HG03469 (cell line): Measurements from ENCODE around the gene PCDH9.
"Not testable (repeated sequence)": the region's sequence is repeated elsewhere in the genome, so short reads cannot be mapped to it uniquely, and the experiment has no call there.

ENCODE experiments used
- ATAC-seq: cut with Tn5 transposase; IDR thresholded peaks from one replicate; pipeline ENCODE4 v1.9.1; 2021; ENCODE audit warnings: mild to moderate bottlenecking, moderate library complexity, moderate number of reproducible peaks; ENCODE audit not compliant: unreplicated experiment

PCDH9 gene

GRCh38 chr13:66927562-66927961 is 302.6 kb downstream of the PCDH9 start:
- ATAC-seq: no peak

- no peak for ATAC-seq
These were observed 303.1 kb downstream of the PCDH9 start for GRCh38 chr13:66926851-66927524.

DNA sequence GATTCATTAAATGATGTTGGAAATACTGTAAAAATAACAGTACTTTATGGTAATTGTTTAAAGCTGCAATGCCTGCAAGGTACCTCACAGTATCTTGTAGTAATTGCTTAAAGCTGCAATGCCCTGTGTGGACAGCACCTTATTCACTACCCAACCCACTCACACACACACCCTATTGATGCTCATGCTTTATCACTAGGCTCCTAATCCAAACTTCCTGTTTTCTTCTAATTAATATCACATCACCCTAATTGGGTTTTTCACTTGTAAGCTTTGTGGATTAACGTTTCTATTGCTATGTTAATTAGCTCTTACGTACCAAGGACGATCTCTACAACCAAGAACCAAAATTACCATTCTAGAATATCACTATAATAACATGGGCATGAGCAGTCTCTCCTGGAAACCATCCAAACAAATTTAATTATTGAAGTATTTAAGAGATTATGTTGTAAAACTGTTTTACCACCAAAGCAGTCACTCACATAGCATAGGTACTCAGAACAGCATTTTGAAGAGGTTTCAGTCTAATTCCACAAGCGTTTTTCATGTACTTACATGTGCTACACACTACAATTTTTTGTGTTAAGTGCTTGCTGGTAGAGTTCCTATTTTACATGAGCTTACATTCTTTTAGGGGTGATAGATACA is 303.8 kb downstream of the PCDH9 start:
- no peak for ATAC-seq

DNA sequence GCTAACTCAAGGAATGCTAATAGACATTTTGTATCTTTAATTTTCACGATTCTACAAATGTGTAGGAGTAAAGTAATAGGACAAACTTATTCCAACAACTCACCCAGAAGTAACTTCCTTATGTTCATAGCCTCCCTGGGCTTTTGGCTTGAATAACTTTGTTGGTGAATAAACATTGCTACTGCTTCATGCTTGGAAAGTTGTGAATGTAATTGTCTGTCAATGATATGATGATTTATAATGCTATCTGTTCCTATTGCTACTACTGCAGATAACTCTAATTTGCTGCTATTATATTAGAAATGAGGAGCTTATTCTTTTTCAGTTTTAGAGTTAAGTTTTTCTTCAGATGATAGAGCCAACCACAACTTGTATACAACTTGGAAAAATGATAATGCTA is 307.7 kb downstream of the PCDH9 start:
- no peak for ATAC-seq

- ATAC-seq: no peak
These were observed 308.7 kb downstream of the PCDH9 start for GRCh38 chr13:66921437-66921836.

DNA sequence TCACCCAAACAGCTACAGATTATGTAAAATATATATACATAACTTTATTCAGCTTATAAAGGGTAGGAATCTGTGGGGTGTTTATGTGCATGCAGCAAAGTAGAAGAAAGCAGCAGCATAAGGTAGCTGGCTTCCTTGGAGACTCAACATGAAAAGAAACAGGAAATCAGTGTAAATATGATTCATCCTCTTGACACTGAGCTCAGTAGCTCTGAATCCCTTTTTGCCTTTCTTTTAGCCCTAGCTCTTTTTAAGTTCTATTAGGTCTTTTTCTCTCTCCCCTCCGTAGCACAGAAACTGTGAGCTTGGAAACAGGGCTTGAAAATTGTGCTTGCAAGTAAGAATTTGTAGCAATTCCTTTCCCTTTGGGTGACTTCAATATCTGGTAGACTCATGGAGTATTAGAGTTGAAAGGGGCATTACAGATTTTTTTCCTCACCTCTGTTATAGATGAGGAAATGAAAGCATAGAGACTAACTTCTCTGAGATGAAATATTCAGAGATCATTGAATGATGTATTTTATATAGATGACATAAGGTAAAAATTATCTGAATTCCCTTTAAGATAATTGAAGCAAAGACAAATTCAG is 314.4 kb downstream of the PCDH9 start:
- ATAC-seq: no peak

- ATAC-seq: no peak
These were observed 316.0 kb downstream of the PCDH9 start for GRCh38 chr13:66914155-66914554.

GRCh38 chr13:66911411-66911939 is 318.7 kb downstream of the PCDH9 start:
- no peak for ATAC-seq

- ATAC-seq: no peak
These were observed 330.2 kb downstream of the PCDH9 start for GRCh38 chr13:66899955-66900354.

GRCh38 chr13:66896933-66897332 is 333.2 kb downstream of the PCDH9 start:
- ATAC-seq: no peak

- no peak for ATAC-seq
These were observed 334.4 kb downstream of the PCDH9 start for GRCh38 chr13:66895780-66896179.

GRCh38 chr13:66895320-66895719 is 334.8 kb downstream of the PCDH9 start:
- no peak for ATAC-seq

DNA sequence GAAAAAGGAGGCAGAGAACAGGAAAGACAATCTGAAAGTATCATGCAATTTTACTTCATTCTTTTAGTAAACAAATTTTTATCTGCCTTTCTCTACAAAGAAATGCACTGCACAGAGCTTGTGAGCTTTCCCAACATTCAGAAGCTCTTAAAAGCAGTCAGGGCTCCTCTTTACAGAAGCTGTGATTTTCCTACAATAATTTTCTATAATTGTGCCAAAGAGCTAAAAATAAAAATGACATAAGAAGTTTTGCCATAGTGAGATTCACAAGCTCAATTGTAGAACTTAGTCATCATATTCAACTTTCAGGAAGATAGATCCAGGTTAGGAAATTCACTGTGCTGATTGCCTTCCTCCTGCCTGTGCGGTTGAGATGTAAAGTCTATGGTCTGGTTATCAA is 341.4 kb downstream of the PCDH9 start:
- no peak for ATAC-seq

DNA sequence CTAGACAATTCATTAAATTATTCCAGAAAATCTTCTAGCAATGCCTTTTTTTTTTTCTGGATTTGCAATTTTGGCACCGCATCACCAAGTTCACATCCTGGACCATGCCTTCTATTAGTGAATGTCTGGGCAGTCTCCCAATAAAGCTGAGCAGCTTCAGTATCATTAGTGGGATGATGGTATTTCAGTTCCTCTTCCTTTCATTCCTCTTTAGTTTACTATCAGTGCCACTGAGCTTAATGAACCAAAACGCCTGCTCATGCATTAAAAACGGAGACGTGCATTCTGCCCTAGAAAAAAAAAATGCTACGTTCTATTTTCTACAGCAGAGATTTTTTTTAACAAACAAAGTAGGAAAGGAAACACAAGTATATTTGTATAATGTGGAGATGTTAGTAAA is 343.0 kb downstream of the PCDH9 start:
- peak; percentile 94 for ATAC-seq

- ATAC-seq: no peak
These were observed 343.9 kb downstream of the PCDH9 start for GRCh38 chr13:66886264-66886663.

DNA sequence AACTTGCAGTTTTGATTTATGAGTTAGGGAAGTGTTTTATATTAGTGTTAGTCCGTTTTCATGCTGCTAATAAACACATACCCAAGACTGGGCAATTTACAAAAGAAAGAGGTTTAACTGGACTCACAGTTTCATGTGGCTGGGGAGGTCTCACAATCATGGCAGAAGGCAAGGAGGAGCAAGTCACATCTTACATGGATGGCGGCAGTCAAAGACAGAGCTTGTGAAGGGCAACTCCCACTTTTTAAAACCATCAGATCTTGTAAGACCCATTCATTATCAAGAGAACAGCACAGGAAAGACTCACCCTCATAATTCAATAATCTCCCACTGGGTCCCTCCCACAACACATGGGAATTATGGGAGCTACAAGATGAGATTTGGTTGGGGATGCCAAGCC is 349.0 kb downstream of the PCDH9 start:
- ATAC-seq: not testable (repeated sequence)

DNA sequence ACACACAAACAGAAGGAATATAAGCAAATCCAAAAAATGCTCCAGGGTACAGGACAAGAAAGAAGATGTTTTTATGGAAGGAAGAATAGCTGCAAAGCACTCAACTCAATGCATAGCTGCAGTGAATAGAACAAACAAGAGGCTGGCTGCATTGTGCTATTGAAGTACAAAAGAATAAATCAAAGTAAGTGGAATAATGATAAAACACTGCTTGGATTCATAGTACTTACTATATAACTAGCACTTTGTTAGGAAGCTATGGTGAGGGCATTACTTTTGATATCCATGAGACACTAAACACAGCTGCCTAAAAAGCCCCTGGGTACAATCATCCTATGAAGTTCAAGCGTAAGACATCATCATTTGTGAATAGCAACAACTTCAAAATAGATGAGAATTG is 350.1 kb downstream of the PCDH9 start:
- no peak for ATAC-seq

DNA sequence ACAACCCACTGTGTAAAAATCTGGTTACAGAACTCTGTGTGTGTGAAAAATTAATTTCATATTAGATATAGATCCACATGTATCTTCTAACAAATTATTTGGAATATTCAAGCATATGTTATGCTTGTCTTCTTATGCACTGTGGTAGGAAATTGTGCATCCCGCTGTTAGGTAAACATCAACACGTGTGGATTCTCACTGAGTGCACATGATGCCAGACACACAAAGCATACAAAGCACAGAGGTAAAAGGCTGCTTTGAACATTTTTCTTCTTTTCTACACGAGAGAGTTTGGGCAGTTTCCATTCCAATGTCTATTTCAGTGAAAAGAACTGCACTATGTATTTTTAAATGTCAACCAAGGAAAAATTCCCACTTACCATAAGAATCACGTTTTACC is 354.9 kb downstream of the PCDH9 start:
- no peak for ATAC-seq

- no peak for ATAC-seq
These were observed 365.5 kb downstream of the PCDH9 start for GRCh38 chr13:66864627-66865026.

- no peak for ATAC-seq
These were observed 369.2 kb downstream of the PCDH9 start for GRCh38 chr13:66860878-66861417.

DNA sequence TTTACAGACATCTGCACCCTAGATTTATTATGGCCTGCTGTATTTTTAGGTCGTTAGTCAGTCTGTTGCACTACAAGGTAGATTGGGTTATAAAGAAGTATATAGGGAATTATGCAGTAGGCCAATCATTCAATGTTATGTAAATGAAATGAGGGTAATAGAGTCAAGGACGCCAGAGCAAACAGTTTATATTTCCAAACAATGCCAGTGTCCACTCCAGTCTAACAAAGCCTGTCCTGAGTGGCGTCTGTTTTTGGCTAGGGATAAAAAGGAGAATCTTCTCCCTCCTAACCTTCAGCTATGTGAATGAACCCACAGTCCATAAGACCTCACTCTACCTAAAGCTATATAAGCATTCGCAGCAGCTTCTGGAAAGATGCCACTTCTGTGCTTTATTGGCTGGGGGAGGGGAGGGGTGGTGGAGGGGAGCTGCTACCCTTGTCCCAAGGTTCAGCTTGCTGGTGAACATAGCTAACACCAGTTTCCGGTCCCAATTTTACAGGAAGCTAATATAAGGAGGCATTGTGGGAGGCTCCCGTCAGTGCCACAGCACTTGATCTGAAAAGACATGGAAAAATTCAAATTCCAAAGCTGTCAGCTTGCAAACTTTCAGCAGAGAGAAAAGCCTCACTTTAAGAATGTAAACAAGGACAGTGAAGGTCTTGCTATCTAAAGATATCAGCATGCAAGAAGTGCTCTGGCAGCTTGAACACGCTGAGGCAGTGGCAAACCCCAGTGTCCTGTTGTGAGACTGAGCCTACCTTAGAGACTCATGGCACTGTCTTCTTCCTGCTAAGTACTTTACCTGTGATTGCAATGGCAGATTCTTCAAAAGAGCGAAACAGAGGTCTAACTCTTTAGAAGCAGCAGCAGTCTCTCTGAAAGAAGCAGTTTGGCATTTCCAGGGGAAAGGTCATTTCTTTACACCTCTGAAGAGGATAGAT is 369.9 kb downstream of the PCDH9 start:
- no peak for ATAC-seq
